Gastrocnemius medialis (tissue), 4 donors: ENCODE measurements around the gene TAX1BP3.

Experiments
- CTCF ChIP-seq, 5 experiments: fragments of 450-650 bp in 3 of 5; fragments of 200-600 bp in 2 of 5; sonication (generic) in 2 of 5; IDR thresholded peaks in 4 of 5; conservative IDR thresholded peaks in 1 of 5; 1 replicate in 4 of 5; 2 replicates in 1 of 5; pipeline ENCODE4 v1.5.1; 2016 to 2019; ENCODE audit warnings: antibody characterized with exemption in 5 of 5, mild to moderate bottlenecking in 3 of 5, moderate library complexity in 3 of 5
- POLR2A ChIP-seq, 2 donors: fragments of 450-650 bp; IDR thresholded peaks; one replicate each; pipeline ENCODE4 v1.6.1; 2017; ENCODE audit warnings: antibody characterized with exemption in 2 of 2, mild to moderate bottlenecking in 2 of 2, moderate library complexity in 2 of 2

DNA sequence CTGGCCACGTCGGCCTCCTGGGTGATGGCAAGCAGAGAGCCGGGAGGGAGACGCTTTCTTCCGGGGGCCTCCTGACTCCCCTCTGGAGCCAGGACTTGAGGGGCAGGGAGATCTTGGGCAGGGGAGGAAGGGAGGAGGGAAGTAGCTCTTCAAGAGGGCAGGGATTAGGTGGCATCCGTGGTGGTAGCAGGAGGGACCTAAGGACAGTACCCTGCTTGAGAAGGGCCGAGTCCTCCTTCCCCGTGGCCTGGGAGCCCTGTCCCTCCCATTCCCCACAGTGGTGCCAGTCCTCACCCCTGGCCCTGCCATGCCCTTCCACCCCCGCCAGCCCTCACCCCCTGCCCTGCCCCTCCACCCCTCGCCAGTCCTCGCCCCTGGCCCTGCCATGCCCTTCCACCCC is 12.6 kb downstream of the TAX1BP3 start:
- TF ChIP-seq CTCF (IDR thresholded peaks at IDR 0.05 in 4 of 5, conservative IDR thresholded peaks at IDR 0.05 in 1 of 5) (no peak), POLR2A (IDR thresholded peaks at IDR 0.05) (no peak)
